ENCODE results near the gene PIEZO2.

Gene PIEZO2

GRCh38 chr18:11040359-11040758 is 109.0 kb downstream of the PIEZO2 start:
- H3K4me1 ChIP-seq (ENCODE audit: insufficient read depth, low read length, severe bottlenecking), result peaks cover 69% of the 10 kb centered on the region
- no peaks in the 10 kb centered on the region for H3K27me3 ChIP-seq (ENCODE audit: insufficient read depth, low read length)
- no peak overlapping the region for H3K9ac ChIP-seq (ENCODE audit: low read length)
- H3K27ac ChIP-seq (ENCODE audit: low read depth, low read length, poor library complexity, severe bottlenecking), result no peak overlapping the region
- H3F3A ChIP-seq (ENCODE audit: insufficient read depth, low read length), result no peaks in the 10 kb centered on the region
- no peaks in the 10 kb centered on the region for H3K9me3 ChIP-seq (ENCODE audit: low read length)
- H4K20me1 ChIP-seq (ENCODE audit: insufficient read depth, low read length), result no peaks in the 10 kb centered on the region
- no peak overlapping the region for H2AFZ ChIP-seq (ENCODE audit: low read length)
- H3K4me2 ChIP-seq (ENCODE audit: low read length), result no peak overlapping the region
- no peak overlapping the region for H3K4me3 ChIP-seq (ENCODE audit: low read depth, low read length, poor library complexity, severe bottlenecking)
- no peaks in the 10 kb centered on the region for H3K36me3 ChIP-seq (ENCODE audit: insufficient read depth, low read length)
- no peaks in the 10 kb centered on the region for H3K9me2 ChIP-seq (ENCODE audit: low read depth, low read length)
- H3K79me2 ChIP-seq (ENCODE audit: insufficient read depth, low read length), result no peaks in the 10 kb centered on the region
- TF ChIP-seq CTCF (IDR thresholded peaks at IDR 0.05; ENCODE audit: low read length) (no peak), EZH2 (IDR thresholded peaks at IDR 0.05; ENCODE audit: borderline replicate concordance, low read length) (no peak)

- no peaks in the 10 kb centered on the region for H3F3A ChIP-seq (ENCODE audit: insufficient read depth, low read length)
- H3K4me1 ChIP-seq (ENCODE audit: insufficient read depth, low read length, severe bottlenecking), result peaks cover 71% of the 10 kb centered on the region
- H3K27me3 ChIP-seq (ENCODE audit: insufficient read depth, low read length), result no peaks in the 10 kb centered on the region
- no peak overlapping the region for H3K4me3 ChIP-seq (ENCODE audit: low read depth, low read length, poor library complexity, severe bottlenecking)
- no peaks in the 10 kb centered on the region for H3K9me3 ChIP-seq (ENCODE audit: low read length)
- H3K79me2 ChIP-seq (ENCODE audit: insufficient read depth, low read length), result no peaks in the 10 kb centered on the region
- H4K20me1 ChIP-seq (ENCODE audit: insufficient read depth, low read length), result no peaks in the 10 kb centered on the region
- peak overlapping the region; percentile 57 for H3K27ac ChIP-seq (ENCODE audit: low read depth, low read length, poor library complexity, severe bottlenecking)
- no peaks in the 10 kb centered on the region for H3K9me2 ChIP-seq (ENCODE audit: low read depth, low read length)
- no peaks in the 10 kb centered on the region for H3K36me3 ChIP-seq (ENCODE audit: insufficient read depth, low read length)
- H3K9ac ChIP-seq (ENCODE audit: low read length), result 0 out of 2 replicates have a peak overlapping the region, but pooled peaks have one; percentile 2
- no peak overlapping the region for H3K4me2 ChIP-seq (ENCODE audit: low read length)
- TF ChIP-seq CTCF (IDR thresholded peaks at IDR 0.05; ENCODE audit: low read length), result no peak
- TF ChIP-seq EZH2 (IDR thresholded peaks at IDR 0.05; ENCODE audit: borderline replicate concordance, low read length), result no peak
- H2AFZ ChIP-seq (ENCODE audit: low read length), result no peak overlapping the region
These were observed 111.7 kb downstream of the PIEZO2 start for GRCh38 chr18:11037533-11038240.

GRCh38 chr18:11035814-11036495 is 113.4 kb downstream of the PIEZO2 start:
- no peaks in the 10 kb centered on the region for H3F3A ChIP-seq (ENCODE audit: insufficient read depth, low read length)
- no peak overlapping the region for H2AFZ ChIP-seq (ENCODE audit: low read length)
- H3K27ac ChIP-seq (ENCODE audit: low read depth, low read length, poor library complexity, severe bottlenecking), result peak overlapping the region; percentile 4
- H3K9ac ChIP-seq (ENCODE audit: low read length), result no peak overlapping the region
- no peaks in the 10 kb centered on the region for H3K36me3 ChIP-seq (ENCODE audit: insufficient read depth, low read length)
- H3K9me2 ChIP-seq (ENCODE audit: low read depth, low read length), result no peaks in the 10 kb centered on the region
- H3K4me2 ChIP-seq (ENCODE audit: low read length), result no peak overlapping the region
- peaks cover 53% of the 10 kb centered on the region for H3K4me1 ChIP-seq (ENCODE audit: insufficient read depth, low read length, severe bottlenecking)
- no peaks in the 10 kb centered on the region for H3K27me3 ChIP-seq (ENCODE audit: insufficient read depth, low read length)
- no peaks in the 10 kb centered on the region for H3K9me3 ChIP-seq (ENCODE audit: low read length)
- H3K79me2 ChIP-seq (ENCODE audit: insufficient read depth, low read length), result no peaks in the 10 kb centered on the region
- no peak overlapping the region for H3K4me3 ChIP-seq (ENCODE audit: low read depth, low read length, poor library complexity, severe bottlenecking)
- H4K20me1 ChIP-seq (ENCODE audit: insufficient read depth, low read length), result no peaks in the 10 kb centered on the region
- TF ChIP-seq EZH2 (IDR thresholded peaks at IDR 0.05; ENCODE audit: borderline replicate concordance, low read length) (no peak), CTCF (IDR thresholded peaks at IDR 0.05; ENCODE audit: low read length) (no peak)

Data from OCI-LY1 (cell line).